HUES64 (cell line): ENCODE measurements around the gene PTPRN2.

Source experiments
- H3K27ac ChIP-seq: 2 replicates; pipeline ENCODE4 v1.7.0; 2013; ENCODE audit warnings: low read depth, low read length, inconsistent platforms
- H3K27me3 ChIP-seq: 2 replicates; pipeline ENCODE4 v1.6.1; 2013; ENCODE audit warnings: mild to moderate bottlenecking, low read length; ENCODE audit not compliant: insufficient read depth
- H3K36me3 ChIP-seq: 2 replicates; pipeline ENCODE4 v1.6.1; 2013; ENCODE audit warnings: mild to moderate bottlenecking, low read length; ENCODE audit not compliant: insufficient read depth
- H3K4me1 ChIP-seq: 2 replicates; pipeline ENCODE4 v1.6.1; 2013; ENCODE audit warnings: mild to moderate bottlenecking, low read length, moderate library complexity; ENCODE audit not compliant: insufficient read depth
- H3K4me3 ChIP-seq: 2 replicates; pipeline ENCODE4 v1.5.1; 2013; ENCODE audit warnings: mild to moderate bottlenecking, low read length, moderate library complexity
- H3K9ac ChIP-seq: 2 replicates; pipeline ENCODE4 v1.6.1; 2013; ENCODE audit warnings: mild to moderate bottlenecking, low read depth, low read length
- H3K9me3 ChIP-seq: 2 replicates; pipeline ENCODE4 v1.6.1; 2013; ENCODE audit warnings: low read depth, low read length; ENCODE audit not compliant: insufficient read depth
- WGBS: fragments of 150-250, 120-280 bp; methylation state at CpG from one replicate; pipeline ENCODE4 v1.1.7; 2013; ENCODE audit warnings: missing lambda C conversion rate; 5-methylcytosine and 5-hydroxymethylcytosine counted together

Gene PTPRN2

GRCh38 chr7:157872447-157872846 is 715.2 kb downstream of the PTPRN2 start:
- H3K9ac ChIP-seq: no peak overlapping the region
- H3K27me3 ChIP-seq: no peaks in the 10 kb centered on the region

GRCh38 chr7:157871681-157872080 is 715.9 kb downstream of the PTPRN2 start:
- 77% methylated on average over 4 of the region's 4 CpGs for WGBS
- Histone ChIP-seq H3K9ac (no peak overlapping the region), H3K27ac (no peak overlapping the region), H3K4me1 (no peaks in the 10 kb centered on the region), H3K27me3 (no peaks in the 10 kb centered on the region), H3K36me3 (no peaks in the 10 kb centered on the region), H3K9me3 (peaks cover 86% of the 10 kb centered on the region), H3K4me3 (no peak overlapping the region)

More at GRCh38 chr7:157872447-157872846, 715.2 kb downstream of the PTPRN2 start:
- Histone ChIP-seq H3K36me3 (no peaks in the 10 kb centered on the region), H3K9me3 (peaks cover 93% of the 10 kb centered on the region), H3K4me1 (no peaks in the 10 kb centered on the region), H3K4me3 (no peak overlapping the region), H3K27ac (no peak overlapping the region)
- 85% methylated on average over 12 of the region's 12 CpGs for WGBS

- no peak overlapping the region for H3K9ac ChIP-seq
- 70% methylated on average over 11 of the region's 11 CpGs for WGBS
- no peaks in the 10 kb centered on the region for H3K4me1 ChIP-seq
Observed at GRCh38 chr7:157870644-157871290, 716.9 kb downstream of the PTPRN2 start.

GRCh38 chr7:157869793-157870192 is 717.8 kb downstream of the PTPRN2 start:
- H3K27ac ChIP-seq: no peak overlapping the region
- H3K27me3 ChIP-seq: no peaks in the 10 kb centered on the region
- no peaks in the 10 kb centered on the region for H3K36me3 ChIP-seq
- no peak overlapping the region for H3K4me3 ChIP-seq
- WGBS: 91% methylated on average over 4 of the region's 4 CpGs
- no peaks in the 10 kb centered on the region for H3K4me1 ChIP-seq
- H3K9me3 ChIP-seq: peaks cover 85% of the 10 kb centered on the region
- no peak overlapping the region for H3K9ac ChIP-seq

More at GRCh38 chr7:157870644-157871290, 716.9 kb downstream of the PTPRN2 start:
- Histone ChIP-seq H3K9me3 (peaks cover 84% of the 10 kb centered on the region), H3K4me3 (no peak overlapping the region), H3K27ac (no peak overlapping the region), H3K36me3 (no peaks in the 10 kb centered on the region), H3K27me3 (no peaks in the 10 kb centered on the region)

- H3K27me3 ChIP-seq: no peaks in the 10 kb centered on the region
- no peak overlapping the region for H3K27ac ChIP-seq
- 87% methylated on average over 15 of the region's 15 CpGs for WGBS
- H3K4me3 ChIP-seq: no peak overlapping the region
- no peaks in the 10 kb centered on the region for H3K4me1 ChIP-seq
- no peak overlapping the region for H3K9ac ChIP-seq
- peaks cover 87% of the 10 kb centered on the region for H3K9me3 ChIP-seq
- H3K36me3 ChIP-seq: no peaks in the 10 kb centered on the region
Observed at GRCh38 chr7:157867685-157868305, 719.8 kb downstream of the PTPRN2 start.

GRCh38 chr7:157866336-157866924 is 721.2 kb downstream of the PTPRN2 start:
- Histone ChIP-seq H3K4me1 (no peaks in the 10 kb centered on the region), H3K36me3 (no peaks in the 10 kb centered on the region), H3K27me3 (no peaks in the 10 kb centered on the region), H3K27ac (no peak overlapping the region), H3K4me3 (no peak overlapping the region), H3K9me3 (peaks cover 85% of the 10 kb centered on the region), H3K9ac (no peak overlapping the region)
- WGBS: 89% methylated on average over 23 of the region's 29 CpGs

- Histone ChIP-seq H3K27ac (no peak overlapping the region), H3K4me3 (no peak overlapping the region), H3K27me3 (no peaks in the 10 kb centered on the region), H3K4me1 (no peaks in the 10 kb centered on the region), H3K9me3 (peaks cover 88% of the 10 kb centered on the region), H3K36me3 (no peaks in the 10 kb centered on the region), H3K9ac (no peak overlapping the region)
- WGBS: 85% methylated on average over 27 of the region's 27 CpGs
Observed at GRCh38 chr7:157865351-157866165, 722.1 kb downstream of the PTPRN2 start.

- Histone ChIP-seq H3K9me3 (peaks cover 88% of the 10 kb centered on the region), H3K27ac (no peak overlapping the region), H3K4me1 (no peaks in the 10 kb centered on the region), H3K27me3 (no peaks in the 10 kb centered on the region), H3K36me3 (no peaks in the 10 kb centered on the region), H3K4me3 (no peak overlapping the region), H3K9ac (no peak overlapping the region)
- WGBS: 84% methylated on average over 12 of the region's 12 CpGs
Observed at GRCh38 chr7:157864911-157865310, 722.7 kb downstream of the PTPRN2 start.

GRCh38 chr7:157863906-157864810 is 723.5 kb downstream of the PTPRN2 start:
- Histone ChIP-seq H3K27me3 (no peaks in the 10 kb centered on the region), H3K4me1 (no peaks in the 10 kb centered on the region), H3K9me3 (peaks cover 80% of the 10 kb centered on the region), H3K4me3 (no peak overlapping the region), H3K27ac (no peak overlapping the region), H3K36me3 (no peaks in the 10 kb centered on the region), H3K9ac (no peak overlapping the region)
- 88% methylated on average over 31 of the region's 31 CpGs for whole genome bisulfite sequencing

- no peaks in the 10 kb centered on the region for H3K27me3 ChIP-seq
- H3K9me3 ChIP-seq: peaks cover 70% of the 10 kb centered on the region
- no peaks in the 10 kb centered on the region for H3K36me3 ChIP-seq
- 79% methylated on average over 12 of the region's 12 CpGs for WGBS
- no peak overlapping the region for H3K4me3 ChIP-seq
- H3K27ac ChIP-seq: no peak overlapping the region
- H3K9ac ChIP-seq: no peak overlapping the region
- no peaks in the 10 kb centered on the region for H3K4me1 ChIP-seq
Observed at GRCh38 chr7:157863176-157863575, 724.4 kb downstream of the PTPRN2 start.
